NCI-H2196 treated with DMSO at 0.1 percent for 48 hours (cell line): ENCODE results near the gene PPP6R3.

Source experiments
- DNase-seq: peaks from one replicate; lab custom pipeline; 2025; ENCODE audit not compliant: unreplicated experiment; lab: John Stamatoyannopoulos, UW

PPP6R3 gene

GRCh38 chr11:68481579-68482240 lies 21.2 kb downstream of the PPP6R3 start:
- DNase-seq = no peak

- DNase-seq = no peak
Measured at GRCh38 chr11:68488623-68489022, 28.1 kb downstream of the PPP6R3 start.

- no peak for DNase-seq
Measured at GRCh38 chr11:68495220-68495729, 34.7 kb downstream of the PPP6R3 start.

DNA sequence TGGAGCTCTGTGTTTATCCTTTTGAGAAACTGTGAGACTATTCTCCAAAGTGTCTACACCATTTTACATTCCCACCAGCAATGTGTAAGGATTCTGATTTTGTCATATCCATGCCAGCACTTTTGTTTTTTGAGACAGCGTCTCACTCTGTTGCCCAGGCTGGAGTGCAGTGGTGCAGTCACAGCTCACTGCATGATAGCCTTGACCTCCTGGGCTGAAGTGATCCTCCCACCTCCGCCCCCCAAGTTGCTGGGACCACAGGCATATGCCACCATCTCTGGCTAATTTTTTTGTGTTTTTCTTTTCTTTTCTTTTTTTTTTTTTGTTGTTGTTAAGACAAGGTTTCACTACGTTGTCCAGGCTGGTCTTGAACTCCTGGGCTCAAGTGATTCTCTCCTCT lies 35.3 kb downstream of the PPP6R3 start:
- DNase-seq = no peak

DNA sequence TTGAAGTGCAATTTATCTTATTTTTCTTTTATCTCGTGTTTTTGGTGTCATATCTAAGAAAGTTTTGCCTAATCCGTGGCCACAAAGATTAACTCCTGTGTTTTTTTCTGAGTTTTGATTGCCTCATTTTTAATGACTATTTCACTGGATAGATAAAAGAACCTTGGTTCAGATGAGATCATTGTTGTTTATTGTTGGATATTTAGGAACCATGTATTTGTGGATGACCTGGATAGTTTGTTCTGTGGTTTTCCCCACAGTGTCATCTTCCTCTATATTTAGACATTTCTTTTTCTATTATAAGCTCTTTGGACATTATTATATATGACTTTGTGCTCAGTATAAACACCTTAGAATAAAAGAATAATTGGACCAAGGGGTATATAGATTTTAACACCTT lies 37.2 kb downstream of the PPP6R3 start:
- no peak for DNase-seq

DNA sequence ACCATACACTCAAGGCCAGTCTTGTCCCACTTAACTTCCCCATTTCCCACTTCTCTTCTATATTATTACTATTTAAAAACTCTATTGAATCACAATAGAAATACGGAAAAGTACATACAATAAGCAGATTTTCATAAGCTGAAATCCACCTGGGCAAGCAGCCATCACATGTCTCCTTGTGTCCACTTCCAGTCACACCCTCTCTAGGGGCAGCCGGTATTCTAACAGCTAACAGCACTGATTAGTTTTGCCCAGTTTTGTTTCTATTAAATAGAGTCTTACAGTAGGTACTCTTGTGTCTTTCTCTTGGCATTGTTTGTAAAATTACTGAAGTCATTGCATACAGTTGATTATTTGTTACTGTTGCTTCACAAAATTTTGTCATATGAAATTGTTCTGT lies 37.8 kb downstream of the PPP6R3 start:
- no peak for DNase-seq

DNA sequence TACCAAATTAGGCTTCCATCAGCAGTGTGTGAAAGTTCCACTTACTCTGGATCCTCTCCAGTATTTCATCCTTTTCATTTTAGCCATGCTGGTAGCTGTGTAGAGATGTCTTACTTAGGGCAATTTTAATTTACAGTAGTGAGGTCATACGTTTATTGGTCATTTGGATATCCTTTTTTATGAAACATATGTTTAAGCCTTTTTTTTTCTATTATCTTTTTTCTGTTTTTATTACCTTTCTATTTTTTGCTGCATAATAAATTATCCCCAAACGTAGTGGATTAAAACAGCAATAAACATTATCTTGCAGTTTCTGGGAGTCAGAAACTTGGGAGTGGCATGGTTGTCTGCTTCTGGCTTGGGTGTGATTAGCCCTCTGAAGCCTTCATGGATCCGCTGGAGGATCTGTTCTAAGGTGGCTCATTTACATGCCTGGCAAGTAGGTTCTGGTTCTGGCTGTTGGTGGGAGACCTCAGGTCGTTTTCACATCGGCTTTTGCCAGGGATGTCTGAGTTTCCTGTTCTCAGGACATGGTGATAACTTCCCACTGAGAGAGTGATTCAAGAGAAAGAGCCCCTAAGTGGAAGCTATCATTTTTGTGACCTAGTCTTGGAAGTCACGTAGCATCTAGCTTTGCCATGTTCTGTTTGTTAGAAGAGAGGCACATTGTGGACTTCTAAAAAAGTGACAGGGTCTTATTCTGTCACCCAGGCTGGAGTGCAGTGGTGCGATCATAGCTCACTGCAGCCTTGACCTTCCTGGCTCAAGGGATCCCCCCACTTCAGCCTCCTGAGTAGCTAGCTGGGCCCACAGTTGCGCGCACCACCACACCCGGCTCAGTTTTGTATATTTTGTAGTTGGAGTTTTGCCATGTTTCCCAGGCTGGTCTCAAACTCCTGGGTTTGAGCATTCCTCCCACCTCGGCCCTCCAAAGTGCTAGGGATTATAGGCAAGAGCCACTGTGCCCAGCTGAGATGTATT lies 38.6 kb downstream of the PPP6R3 start:
- no peak for DNase-seq

- DNase-seq = no peak
Measured at GRCh38 chr11:68500206-68500605, 39.7 kb downstream of the PPP6R3 start.

GRCh38 chr11:68501813-68502212 lies 41.3 kb downstream of the PPP6R3 start:
- no peak for DNase-seq

DNA sequence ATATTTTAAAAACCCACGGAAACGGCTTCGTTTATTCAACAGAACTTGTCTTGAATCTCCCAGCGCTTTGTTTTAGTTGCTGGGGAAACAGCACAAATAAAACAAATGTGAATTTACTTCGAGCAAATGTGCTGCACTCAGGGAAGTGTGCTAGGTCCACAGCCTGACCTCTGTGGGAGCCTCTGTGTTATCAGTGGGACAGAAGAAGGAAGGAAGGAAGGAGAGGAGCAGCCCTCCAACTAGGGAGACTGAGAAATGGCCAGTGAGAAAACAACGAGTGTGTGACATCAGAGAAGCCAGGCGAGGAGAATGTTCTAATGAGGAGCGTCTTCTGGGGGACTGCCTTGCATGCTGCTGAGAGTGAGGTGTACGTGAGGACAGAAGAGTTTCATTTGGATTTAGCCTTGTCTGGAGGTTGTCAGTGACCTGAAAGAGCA lies 42.7 kb downstream of the PPP6R3 start:
- no peak for DNase-seq

- DNase-seq = no peak
Measured at GRCh38 chr11:68503792-68504191, 43.2 kb downstream of the PPP6R3 start.

DNA sequence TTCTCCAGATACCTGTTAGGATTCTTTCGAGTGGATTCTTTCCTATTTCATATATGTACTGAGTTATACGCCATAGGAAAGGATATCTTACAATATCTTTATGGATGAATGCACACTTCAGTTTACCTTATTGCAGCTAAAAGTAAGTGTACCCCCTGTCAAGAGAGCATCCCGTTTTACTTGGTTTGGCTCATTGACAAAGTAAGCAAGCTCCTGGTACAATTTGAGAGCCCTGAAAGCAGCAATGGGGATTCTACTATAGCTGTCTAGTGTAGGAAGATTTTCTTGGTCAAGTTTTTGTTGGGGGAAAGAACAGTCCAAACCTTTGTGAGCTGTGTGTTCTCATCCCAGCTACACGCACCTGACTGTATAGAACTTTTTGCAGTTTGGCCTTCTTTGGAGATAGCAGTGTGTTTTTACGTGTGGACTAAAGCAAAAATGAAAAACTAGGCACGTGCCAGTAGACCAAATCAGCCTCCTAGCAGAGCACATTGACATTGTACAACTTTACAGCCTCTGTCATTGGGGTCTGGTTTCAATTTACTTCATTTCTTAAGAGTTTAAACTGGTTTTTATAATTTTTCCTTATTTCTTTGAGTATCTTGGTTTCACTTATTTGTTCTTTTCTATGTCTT lies 44.0 kb downstream of the PPP6R3 start:
- no peak for DNase-seq

DNA sequence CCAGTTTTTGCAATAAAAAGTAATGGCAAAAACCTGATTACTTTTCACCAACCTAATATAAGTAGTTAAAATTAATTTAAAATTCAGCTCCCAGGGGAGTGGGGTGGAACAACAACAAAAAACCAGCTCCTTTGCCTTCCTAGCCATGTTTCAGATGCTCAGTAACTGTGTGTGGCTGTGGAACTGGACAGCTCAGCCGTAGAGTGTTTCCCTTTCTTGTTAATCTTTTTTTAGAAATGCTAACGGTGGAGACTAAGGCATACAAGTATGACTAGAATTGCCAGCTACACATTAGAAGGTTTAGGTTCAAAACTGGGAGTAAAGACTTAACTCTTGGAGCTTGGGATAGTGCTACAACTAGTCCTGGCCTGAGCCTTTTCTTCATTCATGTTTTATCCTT lies 45.0 kb downstream of the PPP6R3 start:
- no peak for DNase-seq

- no peak for DNase-seq
Measured at GRCh38 chr11:68506908-68507307, 46.4 kb downstream of the PPP6R3 start.

DNA sequence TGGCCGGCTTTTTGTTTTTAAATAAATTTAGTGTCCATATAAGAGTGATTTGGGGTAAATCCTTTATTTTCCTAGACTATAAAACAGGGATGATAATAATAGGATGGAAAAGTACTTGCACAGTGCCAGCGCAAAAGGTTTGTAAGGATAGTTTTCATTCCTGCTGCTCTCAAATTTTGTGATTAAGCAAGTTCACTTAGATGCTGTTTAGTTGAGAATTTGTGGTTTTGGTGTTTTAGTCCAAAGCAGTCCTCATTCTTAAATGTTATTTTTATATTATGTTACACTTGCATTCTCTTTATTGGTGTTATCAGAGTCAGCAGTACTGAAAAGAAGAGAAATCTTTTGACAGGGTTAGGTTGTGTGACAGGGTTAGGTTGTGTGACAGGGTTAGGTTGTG lies 47.9 kb downstream of the PPP6R3 start:
- DNase-seq = no peak

DNA sequence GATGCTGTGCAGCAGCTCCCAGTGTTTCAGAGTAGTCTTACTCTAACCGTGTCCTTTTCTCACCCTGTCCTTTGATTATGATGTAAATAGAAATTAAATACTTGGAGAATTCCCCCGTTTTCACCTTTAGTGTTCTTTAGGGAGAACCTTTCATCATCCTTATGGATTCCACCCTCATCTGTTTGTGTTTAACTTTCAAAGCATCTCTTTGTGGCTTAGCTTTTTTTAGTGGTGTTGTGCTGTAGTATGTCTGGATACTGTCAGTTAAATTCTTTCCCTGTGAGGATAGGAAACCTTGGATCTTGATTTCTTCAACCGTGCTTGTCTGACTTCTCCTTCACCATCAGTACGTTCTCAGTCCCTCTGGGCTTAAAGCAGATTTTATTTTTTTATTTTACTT lies 48.5 kb downstream of the PPP6R3 start:
- no peak for DNase-seq

DNA sequence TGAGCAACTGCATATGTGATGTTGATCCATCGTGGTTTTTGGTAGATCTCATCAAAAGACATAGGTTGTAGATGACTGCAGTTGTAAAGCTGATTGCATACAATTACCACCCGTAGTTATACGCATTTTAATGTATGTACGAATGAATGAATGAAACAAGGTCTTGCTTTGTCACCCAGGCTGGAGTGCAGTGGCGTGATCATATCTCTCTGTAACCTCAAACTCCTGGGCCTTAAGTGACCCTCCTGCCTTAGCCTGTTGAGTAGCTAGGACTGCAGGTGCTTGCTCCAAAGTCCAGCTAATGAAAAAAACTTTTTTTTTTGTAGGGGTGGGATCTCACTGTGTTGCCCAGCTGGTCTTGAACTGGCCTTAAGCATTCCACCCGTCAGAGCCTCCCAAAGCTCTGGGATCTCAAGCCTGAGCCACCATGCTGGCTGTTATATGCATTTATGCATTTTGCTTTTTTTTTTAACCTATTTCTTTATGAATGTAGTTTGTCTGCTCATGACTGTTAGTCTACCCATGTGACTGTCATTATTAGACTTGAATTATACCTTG lies 53.5 kb downstream of the PPP6R3 start:
- DNase-seq = no peak

DNA sequence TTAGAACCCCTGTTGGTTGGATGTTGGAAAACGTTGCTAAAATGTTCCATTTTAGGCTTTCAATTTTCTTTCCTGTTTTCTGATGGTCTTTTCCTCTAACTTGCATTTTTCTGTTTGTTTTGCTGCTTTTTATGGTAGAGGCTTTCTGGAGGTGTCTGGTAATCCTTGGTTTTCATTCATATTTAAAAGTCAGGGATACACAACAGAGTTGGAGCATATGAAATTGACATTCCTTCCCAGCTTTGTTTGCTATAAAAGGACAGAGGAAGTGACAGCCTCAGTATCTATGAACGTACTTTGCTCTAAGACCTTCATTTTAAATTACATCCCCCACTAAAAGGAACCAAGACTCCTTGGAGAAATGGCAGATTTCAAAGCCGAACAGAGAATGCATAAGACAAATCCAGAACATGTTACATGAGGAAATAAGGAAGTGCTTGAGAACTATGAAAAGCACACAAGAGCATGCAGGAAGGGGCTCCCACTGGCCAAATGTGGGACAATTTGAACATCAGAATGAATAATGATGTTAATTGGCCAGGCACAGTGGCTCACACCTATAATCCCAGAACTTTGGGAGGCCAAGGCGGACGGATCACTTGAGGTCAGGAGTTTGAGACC lies 56.7 kb downstream of the PPP6R3 start:
- DNase-seq = no peak

GRCh38 chr11:68518191-68518590 lies 57.6 kb downstream of the PPP6R3 start:
- no peak for DNase-seq

DNA sequence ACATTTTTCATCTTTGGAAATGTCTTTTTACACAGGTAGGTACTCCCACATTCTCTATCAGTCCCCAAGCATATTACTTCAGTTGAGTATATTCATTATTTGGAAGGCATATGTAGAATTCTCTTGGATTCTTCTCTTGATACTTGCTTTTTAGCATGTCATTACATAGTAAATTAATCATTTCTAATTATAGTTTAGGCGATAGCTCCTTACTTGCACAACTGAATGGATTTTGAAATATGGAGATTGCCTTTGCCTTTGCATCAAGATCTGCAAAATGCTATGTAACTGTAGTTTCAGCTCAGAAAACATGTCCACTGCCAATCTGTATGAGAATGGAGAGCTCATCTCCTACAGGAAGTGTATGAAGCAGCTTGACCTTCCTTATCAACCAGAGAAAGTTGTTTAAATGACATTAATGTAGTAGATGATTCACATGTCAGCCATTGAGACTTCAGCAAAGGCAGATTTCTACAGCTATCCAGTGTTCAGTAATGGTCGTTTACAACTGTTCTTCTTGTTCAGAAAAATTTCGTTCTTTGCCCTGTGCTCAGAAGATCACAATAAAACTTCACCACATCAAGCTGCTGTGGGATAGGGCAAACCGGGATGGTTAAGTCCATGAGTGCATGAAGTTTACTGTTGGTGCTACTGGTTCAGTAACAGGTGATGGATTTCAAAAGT lies 61.6 kb downstream of the PPP6R3 start:
- DNase-seq = no peak
